NB4 (cell line): ENCODE data around the gene ZNF69.

Source experiments
- DNase-seq: peaks from one replicate; pipeline ENCODE4 v3.0.0; 2010; ENCODE audit warnings: low read depth
- H3K4me3 ChIP-seq: one replicate; pipeline ENCODE4 v1.5.1; 2011; ENCODE audit warnings: mild to moderate bottlenecking, low read depth, low read length, moderate library complexity
- MAX ChIP-seq: IDR thresholded peaks from 2 replicates; pipeline ENCODE4 v1.6.1; 2011; ENCODE audit warnings: low read depth, low read length
- POLR2A ChIP-seq: IDR thresholded peaks from 2 replicates; pipeline ENCODE4 v1.6.1; 2011; ENCODE audit warnings: mild to moderate bottlenecking; ENCODE audit not compliant: insufficient read length; ENCODE audit errors: extremely low read depth

ZNF69 gene

GRCh38 chr19:11950312-11950711 lies 62.7 kb downstream of the ZNF69 start:
- DNase-seq = no peak
- TF ChIP-seq POLR2A (no peak), MAX (no peak)
- no peak overlapping the region for H3K4me3 ChIP-seq
